ENCODE results near the gene APOL1.

DNA sequence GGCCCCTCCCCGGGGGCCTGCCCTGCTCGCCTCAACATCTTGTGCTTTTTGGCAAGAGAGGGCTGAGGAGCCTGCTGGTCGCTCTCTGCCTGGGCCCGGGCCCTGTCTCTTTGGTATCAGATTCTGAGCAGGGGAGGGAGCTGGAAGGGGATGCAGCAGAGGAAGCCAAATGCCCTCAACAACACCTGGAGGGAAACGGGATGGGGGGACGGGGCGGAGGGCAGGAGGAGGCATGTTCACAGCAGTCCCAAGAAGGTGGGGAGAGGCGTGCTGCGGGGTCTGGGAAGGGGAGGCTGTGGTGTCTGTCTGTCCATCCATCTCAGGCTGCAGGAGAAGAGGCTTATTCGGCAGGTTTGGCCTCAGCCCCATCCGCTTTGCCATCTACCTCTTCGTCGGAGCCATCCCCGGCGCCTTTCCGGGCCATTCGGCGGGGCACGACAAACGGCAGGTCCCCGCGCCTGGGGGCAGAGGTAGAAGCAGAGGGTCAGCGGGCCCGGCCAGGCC is 29.4 kb downstream of the APOL1 start:
- TF ChIP-seq, protein P1, sequence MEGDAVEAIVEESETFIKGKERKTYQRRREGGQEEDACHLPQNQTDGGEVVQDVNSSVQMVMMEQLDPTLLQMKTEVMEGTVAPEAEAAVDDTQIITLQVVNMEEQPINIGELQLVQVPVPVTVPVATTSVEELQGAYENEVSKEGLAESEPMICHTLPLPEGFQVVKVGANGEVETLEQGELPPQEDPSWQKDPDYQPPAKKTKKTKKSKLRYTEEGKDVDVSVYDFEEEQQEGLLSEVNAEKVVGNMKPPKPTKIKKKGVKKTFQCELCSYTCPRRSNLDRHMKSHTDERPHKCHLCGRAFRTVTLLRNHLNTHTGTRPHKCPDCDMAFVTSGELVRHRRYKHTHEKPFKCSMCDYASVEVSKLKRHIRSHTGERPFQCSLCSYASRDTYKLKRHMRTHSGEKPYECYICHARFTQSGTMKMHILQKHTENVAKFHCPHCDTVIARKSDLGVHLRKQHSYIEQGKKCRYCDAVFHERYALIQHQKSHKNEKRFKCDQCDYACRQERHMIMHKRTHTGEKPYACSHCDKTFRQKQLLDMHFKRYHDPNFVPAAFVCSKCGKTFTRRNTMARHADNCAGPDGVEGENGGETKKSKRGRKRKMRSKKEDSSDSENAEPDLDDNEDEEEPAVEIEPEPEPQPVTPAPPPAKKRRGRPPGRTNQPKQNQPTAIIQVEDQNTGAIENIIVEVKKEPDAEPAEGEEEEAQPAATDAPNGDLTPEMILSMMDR (IDR thresholded peaks at IDR 0.05): no peak
- TF ChIP-seq EZH2 (IDR thresholded peaks at IDR 0.05): no peak

All from neural progenitor cell (in vitro differentiated cells).